GM10847 (cell line): ENCODE results near the gene ZSCAN10.

Experiments
- POLR2A ChIP-seq: IDR thresholded peaks from 2 replicates; pipeline ENCODE4 v1.6.1; 2011; ENCODE audit not compliant: insufficient read length; ENCODE audit errors: extremely low read depth

Gene ZSCAN10

GRCh38 chr16:3059723-3060242 is 39.3 kb downstream of the ZSCAN10 start:
- no peak for TF ChIP-seq POLR2A

- peak; percentile 26 for TF ChIP-seq POLR2A
Observed at GRCh38 chr16:3059041-3059722, 39.9 kb downstream of the ZSCAN10 start.

GRCh38 chr16:3058139-3059030 is 40.7 kb downstream of the ZSCAN10 start:
- TF ChIP-seq POLR2A = no peak

GRCh38 chr16:3057181-3058138 is 41.6 kb downstream of the ZSCAN10 start:
- no peak for TF ChIP-seq POLR2A

GRCh38 chr16:3056336-3057180 is 42.5 kb downstream of the ZSCAN10 start:
- no peak for TF ChIP-seq POLR2A

- no peak for TF ChIP-seq POLR2A
Observed at GRCh38 chr16:3054965-3055733, 43.9 kb downstream of the ZSCAN10 start.

GRCh38 chr16:3051494-3051893 is 47.6 kb downstream of the ZSCAN10 start:
- TF ChIP-seq POLR2A = no peak

GRCh38 chr16:3051009-3051408 is 48.1 kb downstream of the ZSCAN10 start:
- no peak for TF ChIP-seq POLR2A

- no peak for TF ChIP-seq POLR2A
Observed at GRCh38 chr16:3050487-3050886, 48.6 kb downstream of the ZSCAN10 start.

GRCh38 chr16:3049921-3050481 is 49.1 kb downstream of the ZSCAN10 start:
- no peak for TF ChIP-seq POLR2A

GRCh38 chr16:3047387-3047720 is 51.7 kb downstream of the ZSCAN10 start:
- TF ChIP-seq POLR2A = no peak

GRCh38 chr16:3046641-3047386 is 52.3 kb downstream of the ZSCAN10 start:
- TF ChIP-seq POLR2A = no peak

GRCh38 chr16:3045758-3046640 is 53.1 kb downstream of the ZSCAN10 start, which contains the start of gene MMP25:
MMP25 (plus strand) TSS chr16:3046561; CDS start chr16:3046918, 357 bp downstream.
- no peak for TF ChIP-seq POLR2A
